ENCODE results near the gene CAPN5.

The CAPN5 gene

GRCh38 chr11:77144196-77144856 lies 77.6 kb downstream of the CAPN5 start:
- Histone ChIP-seq H3K4me3 (ENCODE audit: low read length) (no peak overlapping the region), H3K36me3 (ENCODE audit: control insufficient read depth, insufficient read depth, low read length, severe bottlenecking) (no peaks in the 10 kb centered on the region), H3K27me3 (replicated peaks; ENCODE audit: control insufficient read depth, insufficient read depth, low read length) (peaks cover 7% of the 10 kb centered on the region), H3K9ac (ENCODE audit: low read length) (no peak overlapping the region), H3K9me3 (ENCODE audit: control insufficient read depth, low read length) (no peaks in the 10 kb centered on the region), H3K4me1 (ENCODE audit: control insufficient read depth, insufficient read depth, low read length) (no peaks in the 10 kb centered on the region)
- DNase-seq (ENCODE audit: low read depth), result no peak

- Histone ChIP-seq H3K9ac (ENCODE audit: low read length) (no peak overlapping the region), H3K36me3 (ENCODE audit: control insufficient read depth, insufficient read depth, low read length, severe bottlenecking) (no peaks in the 10 kb centered on the region), H3K27me3 (replicated peaks; ENCODE audit: control insufficient read depth, insufficient read depth, low read length) (peaks cover 7% of the 10 kb centered on the region), H3K4me1 (ENCODE audit: control insufficient read depth, insufficient read depth, low read length) (no peaks in the 10 kb centered on the region), H3K9me3 (ENCODE audit: control insufficient read depth, low read length) (no peaks in the 10 kb centered on the region), H3K4me3 (ENCODE audit: low read length) (no peak overlapping the region)
- no peak for DNase-seq (ENCODE audit: low read depth)
Observed at GRCh38 chr11:77144857-77145428, 78.2 kb downstream of the CAPN5 start.

- Histone ChIP-seq H3K36me3 (ENCODE audit: control insufficient read depth, insufficient read depth, low read length, severe bottlenecking) (no peaks in the 10 kb centered on the region), H3K4me1 (ENCODE audit: control insufficient read depth, insufficient read depth, low read length) (no peaks in the 10 kb centered on the region), H3K27me3 (replicated peaks; ENCODE audit: control insufficient read depth, insufficient read depth, low read length) (peaks cover 11% of the 10 kb centered on the region)
Observed at GRCh38 chr11:77146261-77147035, 79.7 kb downstream of the CAPN5 start.

GRCh38 chr11:77147036-77147315 lies 80.2 kb downstream of the CAPN5 start:
- H3K27me3 ChIP-seq (replicated peaks; ENCODE audit: control insufficient read depth, insufficient read depth, low read length), result peaks cover 11% of the 10 kb centered on the region
- no peak overlapping the region for H3K9ac ChIP-seq (ENCODE audit: low read length)
- DNase-seq (ENCODE audit: low read depth), result no peak
- no peaks in the 10 kb centered on the region for H3K36me3 ChIP-seq (ENCODE audit: control insufficient read depth, insufficient read depth, low read length, severe bottlenecking)
- no peaks in the 10 kb centered on the region for H3K4me1 ChIP-seq (ENCODE audit: control insufficient read depth, insufficient read depth, low read length)
- H3K4me3 ChIP-seq (ENCODE audit: low read length), result no peak overlapping the region
- H3K9me3 ChIP-seq (ENCODE audit: control insufficient read depth, low read length), result no peaks in the 10 kb centered on the region

More at GRCh38 chr11:77146261-77147035, 79.7 kb downstream of the CAPN5 start:
- no peak for DNase-seq (ENCODE audit: low read depth)
- Histone ChIP-seq H3K9ac (ENCODE audit: low read length) (no peak overlapping the region), H3K9me3 (ENCODE audit: control insufficient read depth, low read length) (no peaks in the 10 kb centered on the region), H3K4me3 (ENCODE audit: low read length) (no peak overlapping the region)

- H3K9me3 ChIP-seq (ENCODE audit: control insufficient read depth, low read length), result no peaks in the 10 kb centered on the region
- H3K27me3 ChIP-seq (replicated peaks; ENCODE audit: control insufficient read depth, insufficient read depth, low read length), result peaks cover 11% of the 10 kb centered on the region
- H3K4me3 ChIP-seq (ENCODE audit: low read length), result no peak overlapping the region
- DNase-seq (ENCODE audit: low read depth), result no peak
- no peaks in the 10 kb centered on the region for H3K4me1 ChIP-seq (ENCODE audit: control insufficient read depth, insufficient read depth, low read length)
- H3K9ac ChIP-seq (ENCODE audit: low read length), result no peak overlapping the region
- no peaks in the 10 kb centered on the region for H3K36me3 ChIP-seq (ENCODE audit: control insufficient read depth, insufficient read depth, low read length, severe bottlenecking)
Observed at GRCh38 chr11:77147668-77148321, 81.0 kb downstream of the CAPN5 start.

- Histone ChIP-seq H3K9ac (ENCODE audit: low read length) (no peak overlapping the region), H3K36me3 (ENCODE audit: control insufficient read depth, insufficient read depth, low read length, severe bottlenecking) (no peaks in the 10 kb centered on the region), H3K4me3 (ENCODE audit: low read length) (no peak overlapping the region), H3K4me1 (ENCODE audit: control insufficient read depth, insufficient read depth, low read length) (no peaks in the 10 kb centered on the region), H3K9me3 (ENCODE audit: control insufficient read depth, low read length) (no peaks in the 10 kb centered on the region), H3K27me3 (replicated peaks; ENCODE audit: control insufficient read depth, insufficient read depth, low read length) (peaks cover 11% of the 10 kb centered on the region)
- no peak for DNase-seq (ENCODE audit: low read depth)
Observed at GRCh38 chr11:77148963-77149715, 82.4 kb downstream of the CAPN5 start.

GRCh38 chr11:77149716-77150392 lies 83.1 kb downstream of the CAPN5 start:
- Histone ChIP-seq H3K4me1 (ENCODE audit: control insufficient read depth, insufficient read depth, low read length) (no peaks in the 10 kb centered on the region), H3K9ac (ENCODE audit: low read length) (no peak overlapping the region), H3K9me3 (ENCODE audit: control insufficient read depth, low read length) (no peaks in the 10 kb centered on the region), H3K27me3 (replicated peaks; ENCODE audit: control insufficient read depth, insufficient read depth, low read length) (peaks cover 14% of the 10 kb centered on the region), H3K4me3 (ENCODE audit: low read length) (no peak overlapping the region), H3K36me3 (ENCODE audit: control insufficient read depth, insufficient read depth, low read length, severe bottlenecking) (no peaks in the 10 kb centered on the region)
- DNase-seq (ENCODE audit: low read depth), result no peak

GRCh38 chr11:77150836-77151235 lies 84.1 kb downstream of the CAPN5 start:
- Histone ChIP-seq H3K27me3 (replicated peaks; ENCODE audit: control insufficient read depth, insufficient read depth, low read length) (peaks cover 16% of the 10 kb centered on the region), H3K9ac (ENCODE audit: low read length) (no peak overlapping the region), H3K36me3 (ENCODE audit: control insufficient read depth, insufficient read depth, low read length, severe bottlenecking) (no peaks in the 10 kb centered on the region), H3K9me3 (ENCODE audit: control insufficient read depth, low read length) (no peaks in the 10 kb centered on the region), H3K4me1 (ENCODE audit: control insufficient read depth, insufficient read depth, low read length) (no peaks in the 10 kb centered on the region), H3K4me3 (ENCODE audit: low read length) (no peak overlapping the region)
- no peak for DNase-seq (ENCODE audit: low read depth)

- H3K27me3 ChIP-seq (replicated peaks; ENCODE audit: control insufficient read depth, insufficient read depth, low read length), result peaks cover 13% of the 10 kb centered on the region
- no peak overlapping the region for H3K4me3 ChIP-seq (ENCODE audit: low read length)
- H3K9me3 ChIP-seq (ENCODE audit: control insufficient read depth, low read length), result no peaks in the 10 kb centered on the region
- no peaks in the 10 kb centered on the region for H3K36me3 ChIP-seq (ENCODE audit: control insufficient read depth, insufficient read depth, low read length, severe bottlenecking)
- no peaks in the 10 kb centered on the region for H3K4me1 ChIP-seq (ENCODE audit: control insufficient read depth, insufficient read depth, low read length)
- peak; percentile 11 for DNase-seq (ENCODE audit: low read depth)
- no peak overlapping the region for H3K9ac ChIP-seq (ENCODE audit: low read length)
Observed at GRCh38 chr11:77151804-77152509, 85.2 kb downstream of the CAPN5 start.

GRCh38 chr11:77152846-77153245 lies 86.1 kb downstream of the CAPN5 start:
- Histone ChIP-seq H3K27me3 (replicated peaks; ENCODE audit: control insufficient read depth, insufficient read depth, low read length) (peaks cover 19% of the 10 kb centered on the region), H3K36me3 (ENCODE audit: control insufficient read depth, insufficient read depth, low read length, severe bottlenecking) (no peaks in the 10 kb centered on the region), H3K4me1 (ENCODE audit: control insufficient read depth, insufficient read depth, low read length) (no peaks in the 10 kb centered on the region), H3K9ac (ENCODE audit: low read length) (no peak overlapping the region), H3K9me3 (ENCODE audit: control insufficient read depth, low read length) (no peaks in the 10 kb centered on the region), H3K4me3 (ENCODE audit: low read length) (no peak overlapping the region)
- peak; percentile 21 for DNase-seq (ENCODE audit: low read depth)

All from adipocyte (in vitro differentiated cells).